WTC11 (cell line): ENCODE results near the gene NAA80. TPM values are rescaled to one million over a fixed set of nuclear protein-coding genes. Genes with fewer than 3 reads are reported as not detected.
A peak's percentile ranks its signal among the peaks of the same experiment; 100 is the strongest.

Source experiments
- ARID4B ChIP-seq: sonication (generic); formaldehyde crosslinking; IDR thresholded peaks from 2 replicates; pipeline ENCODE4 v1.8.0; 2023; ENCODE audit warnings: missing genetic modification reagents, mild to moderate bottlenecking, borderline replicate concordance
- CREB1 ChIP-seq: sonication (generic); formaldehyde crosslinking; IDR thresholded peaks from 2 replicates; pipeline ENCODE4 v1.8.0; 2023; ENCODE audit warnings: mild to moderate bottlenecking, missing genetic modification reagents
- EMX1 ChIP-seq: fragments of 250-450 bp; sonication (Bioruptor Pico); IDR thresholded peaks from 2 replicates; pipeline ENCODE4 v1.8.0; 2021; ENCODE audit warnings: mild to moderate bottlenecking
- ETV6 ChIP-seq: sonication (generic); formaldehyde crosslinking; IDR thresholded peaks from 2 replicates; pipeline ENCODE4 v1.8.1; 2022; ENCODE audit warnings: mild to moderate bottlenecking, missing genetic modification reagents
- FOXK1 ChIP-seq: sonication (generic); formaldehyde crosslinking; IDR thresholded peaks from 2 replicates; pipeline ENCODE4 v1.8.0; 2022; ENCODE audit warnings: mild to moderate bottlenecking, moderate library complexity, missing genetic modification reagents
- GRHL2 ChIP-seq: fragments of 250-450 bp; sonication (Bioruptor Pico); IDR thresholded peaks from 2 replicates; pipeline ENCODE4 v1.8.0; 2022; ENCODE audit warnings: mild to moderate bottlenecking, moderate library complexity; ENCODE audit not compliant: insufficient replicate concordance, severe bottlenecking
- GTF2I ChIP-seq: fragments of 250-450 bp; sonication (Bioruptor Pico); conservative IDR thresholded peaks from 2 replicates; pipeline ENCODE4 v1.4.0; 2021; ENCODE audit warnings: mild to moderate bottlenecking
- JAZF1 ChIP-seq: fragments of 250-450 bp; sonication (Bioruptor Pico); IDR thresholded peaks from 2 replicates; pipeline ENCODE4 v1.9.0; 2021; ENCODE audit warnings: moderate library complexity, mild to moderate bottlenecking, inconsistent platforms
- JUN ChIP-seq: sonication (generic); formaldehyde crosslinking; IDR thresholded peaks from 2 replicates; pipeline ENCODE4 v1.8.0; 2023; ENCODE audit warnings: mild to moderate bottlenecking, missing genetic modification reagents
- MXD4 ChIP-seq: fragments of 250-450 bp; sonication (Bioruptor Pico); IDR thresholded peaks from 2 replicates; pipeline ENCODE4 v1.8.0; 2021; ENCODE audit warnings: mild to moderate bottlenecking, moderate library complexity, borderline replicate concordance
- NFATC4 ChIP-seq: fragments of 250-450 bp; sonication (Bioruptor Pico); IDR thresholded peaks from 2 replicates; pipeline ENCODE4 v1.9.0; 2021; ENCODE audit warnings: mild to moderate bottlenecking
- NR2C2 ChIP-seq: sonication (generic); formaldehyde crosslinking; IDR thresholded peaks from 2 replicates; pipeline ENCODE4 v1.8.0; 2022; ENCODE audit warnings: mild to moderate bottlenecking, missing genetic modification reagents
- OVOL2 ChIP-seq: fragments of 250-450 bp; sonication (Bioruptor Pico); IDR thresholded peaks from 2 replicates; pipeline ENCODE4 v1.9.0; 2021; ENCODE audit warnings: mild to moderate bottlenecking, borderline replicate concordance
- PRRX2 ChIP-seq: fragments of 250-450 bp; sonication (Bioruptor Pico); IDR thresholded peaks from 2 replicates; pipeline ENCODE4 v1.8.0; 2021; ENCODE audit warnings: mild to moderate bottlenecking
- RELA ChIP-seq: sonication (generic); formaldehyde crosslinking; IDR thresholded peaks from 2 replicates; pipeline ENCODE4 v1.8.1; 2022; ENCODE audit warnings: missing genetic modification reagents, mild to moderate bottlenecking, borderline replicate concordance
- SOX15 ChIP-seq: fragments of 250-450 bp; sonication (Bioruptor Pico); IDR thresholded peaks from 2 replicates; pipeline ENCODE4 v1.9.0; 2021; ENCODE audit warnings: mild to moderate bottlenecking
- TEAD1 ChIP-seq: sonication (generic); formaldehyde crosslinking; IDR thresholded peaks from 2 replicates; pipeline ENCODE4 v1.8.0; 2022; ENCODE audit warnings: mild to moderate bottlenecking, missing genetic modification reagents
- TEAD4 ChIP-seq: sonication (generic); formaldehyde crosslinking; IDR thresholded peaks from 2 replicates; pipeline ENCODE4 v1.8.0; 2022; ENCODE audit warnings: mild to moderate bottlenecking, missing genetic modification reagents
- ZNF219 ChIP-seq: sonication (generic); formaldehyde crosslinking; IDR thresholded peaks from 2 replicates; pipeline ENCODE4 v1.8.0; 2023; ENCODE audit warnings: missing genetic modification reagents, mild to moderate bottlenecking, borderline replicate concordance
- ZNF281 ChIP-seq: sonication (generic); formaldehyde crosslinking; IDR thresholded peaks from 2 replicates; pipeline ENCODE4 v1.8.0; 2023; ENCODE audit warnings: mild to moderate bottlenecking, missing genetic modification reagents
- ZNF423 ChIP-seq: fragments of 250-450 bp; sonication (Bioruptor Pico); IDR thresholded peaks from 2 replicates; pipeline ENCODE4 v2.1.2; 2022; ENCODE audit warnings: mild to moderate bottlenecking, moderate library complexity
- total RNA-seq: library from RNA; stranded (reverse); gene quantifications from 3 replicates; pipeline ENCODE4 v1.2.3, GENCODE V29; 2021
- TF ChIP-seq, protein P1 (sequence below): sonication (generic); formaldehyde crosslinking; conservative IDR thresholded peaks from 2 replicates; pipeline ENCODE4 v1.8.1; 2022; ENCODE audit warnings: mild to moderate bottlenecking, missing genetic modification reagents
- TF ChIP-seq, protein P2 (sequence below): sonication (generic); formaldehyde crosslinking; IDR thresholded peaks from 2 replicates; pipeline ENCODE4 v1.8.1; 2023; ENCODE audit warnings: mild to moderate bottlenecking, missing genetic modification reagents, moderate library complexity
- TF ChIP-seq, protein P3 (sequence below): sonication (generic); formaldehyde crosslinking; IDR thresholded peaks from 2 replicates; pipeline ENCODE4 v1.8.0; 2022; ENCODE audit warnings: mild to moderate bottlenecking, missing genetic modification reagents
- TF ChIP-seq, protein P4 (sequence below): sonication (generic); formaldehyde crosslinking; IDR thresholded peaks from 2 replicates; pipeline ENCODE4 v1.8.0; 2022; ENCODE audit warnings: mild to moderate bottlenecking, missing genetic modification reagents
- TF ChIP-seq, protein P5 (sequence below): sonication (generic); formaldehyde crosslinking; IDR thresholded peaks from 2 replicates; pipeline ENCODE4 v1.8.1; 2022; ENCODE audit warnings: low read depth, missing genetic modification reagents, borderline replicate concordance

NAA80 gene
- total RNA-seq, 1 experiment from 2014 or later, result 17.3 TPM

DNA sequence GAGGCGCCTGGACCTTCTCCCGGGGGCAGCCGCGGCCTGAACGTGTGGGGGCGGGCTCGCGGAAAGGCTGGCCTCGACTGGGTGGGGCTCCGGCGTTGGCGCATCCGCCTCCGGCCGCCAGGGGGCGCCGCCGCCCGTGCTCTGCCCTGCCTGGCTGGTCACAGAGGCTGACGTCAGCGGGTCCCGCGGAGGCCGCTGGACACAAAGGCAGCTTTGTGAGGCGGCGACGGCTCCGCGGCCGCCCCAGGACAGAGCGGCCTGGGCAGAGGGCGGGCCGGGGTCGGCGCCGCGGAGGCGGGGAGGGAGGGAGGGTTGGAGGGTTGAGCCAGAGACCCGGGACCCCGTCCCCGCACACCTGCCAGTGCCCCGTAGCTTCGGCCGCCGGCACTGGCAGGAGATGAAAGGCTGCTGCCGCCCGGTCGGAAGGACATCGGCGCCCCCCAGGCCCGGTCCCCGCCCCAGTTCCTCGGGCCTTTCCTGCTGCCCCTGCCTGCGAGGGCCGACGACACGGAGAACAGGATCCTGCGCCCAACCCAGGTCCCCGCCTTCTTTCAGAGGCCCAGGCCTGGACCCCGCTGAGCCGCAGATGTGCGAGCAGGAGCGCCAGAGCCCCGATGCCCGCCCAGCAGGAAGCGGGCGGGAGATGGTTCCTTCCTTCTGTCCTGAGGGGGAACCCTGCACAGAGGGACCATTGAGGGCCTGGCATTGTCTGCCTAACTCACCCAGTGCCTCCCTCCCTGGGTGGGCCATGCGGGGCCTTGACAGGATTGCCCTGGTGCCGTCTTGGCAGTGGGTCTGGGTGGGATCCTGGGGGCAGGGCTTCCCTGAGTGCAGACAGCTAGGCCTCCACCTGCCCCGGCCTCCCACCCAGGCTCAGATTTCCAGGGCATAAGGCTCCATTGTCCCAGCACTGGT is 38.9 kb downstream of the NAA80 start (continued):
- 0 out of 2 replicates have a peak, but pooled peaks have one; percentile 25 for TF ChIP-seq ZNF423 (CRISPR knock-in tag)
- TF ChIP-seq ETV6 (CRISPR knock-in tag), result peak; percentile 60; the same call in 1 of the 2 replicates
- TF ChIP-seq ZNF281 (CRISPR knock-in tag), result no peak
- TF ChIP-seq, protein P1, sequence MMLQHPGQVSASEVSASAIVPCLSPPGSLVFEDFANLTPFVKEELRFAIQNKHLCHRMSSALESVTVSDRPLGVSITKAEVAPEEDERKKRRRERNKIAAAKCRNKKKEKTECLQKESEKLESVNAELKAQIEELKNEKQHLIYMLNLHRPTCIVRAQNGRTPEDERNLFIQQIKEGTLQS (CRISPR knock-in tag), result no peak
- TF ChIP-seq TEAD4 (CRISPR knock-in tag), result no peak
- no peak for TF ChIP-seq TEAD1
- TF ChIP-seq FOXK1 (CRISPR knock-in tag), result no peak; the same call in 1 of the 2 replicates
- peak; percentile 28; the same call in 1 of the 2 replicates for TF ChIP-seq OVOL2
- no peak for TF ChIP-seq SOX15
- TF ChIP-seq MXD4, result no peak
- no peak for TF ChIP-seq GRHL2 (CRISPR knock-in tag)
- no peak; the same call in 1 of the 2 replicates for TF ChIP-seq ZNF219 (CRISPR knock-in tag)
- TF ChIP-seq GTF2I (CRISPR knock-in tag), result no peak
- TF ChIP-seq, protein P2, sequence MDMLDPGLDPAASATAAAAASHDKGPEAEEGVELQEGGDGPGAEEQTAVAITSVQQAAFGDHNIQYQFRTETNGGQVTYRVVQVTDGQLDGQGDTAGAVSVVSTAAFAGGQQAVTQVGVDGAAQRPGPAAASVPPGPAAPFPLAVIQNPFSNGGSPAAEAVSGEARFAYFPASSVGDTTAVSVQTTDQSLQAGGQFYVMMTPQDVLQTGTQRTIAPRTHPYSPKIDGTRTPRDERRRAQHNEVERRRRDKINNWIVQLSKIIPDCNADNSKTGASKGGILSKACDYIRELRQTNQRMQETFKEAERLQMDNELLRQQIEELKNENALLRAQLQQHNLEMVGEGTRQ (CRISPR knock-in tag), result no peak
- TF ChIP-seq JUN (CRISPR knock-in tag), result no peak
- TF ChIP-seq RELA, result no peak
- TF ChIP-seq CREB1 (CRISPR knock-in tag), result no peak
- TF ChIP-seq, protein P3, sequence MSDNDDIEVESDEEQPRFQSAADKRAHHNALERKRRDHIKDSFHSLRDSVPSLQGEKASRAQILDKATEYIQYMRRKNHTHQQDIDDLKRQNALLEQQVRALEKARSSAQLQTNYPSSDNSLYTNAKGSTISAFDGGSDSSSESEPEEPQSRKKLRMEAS (CRISPR knock-in tag), result 0 out of 2 replicates have a peak, but pooled peaks have one; percentile 30
- no peak for TF ChIP-seq JAZF1 (CRISPR knock-in tag)
- no peak for TF ChIP-seq PRRX2 (CRISPR knock-in tag)
- TF ChIP-seq, protein P4, sequence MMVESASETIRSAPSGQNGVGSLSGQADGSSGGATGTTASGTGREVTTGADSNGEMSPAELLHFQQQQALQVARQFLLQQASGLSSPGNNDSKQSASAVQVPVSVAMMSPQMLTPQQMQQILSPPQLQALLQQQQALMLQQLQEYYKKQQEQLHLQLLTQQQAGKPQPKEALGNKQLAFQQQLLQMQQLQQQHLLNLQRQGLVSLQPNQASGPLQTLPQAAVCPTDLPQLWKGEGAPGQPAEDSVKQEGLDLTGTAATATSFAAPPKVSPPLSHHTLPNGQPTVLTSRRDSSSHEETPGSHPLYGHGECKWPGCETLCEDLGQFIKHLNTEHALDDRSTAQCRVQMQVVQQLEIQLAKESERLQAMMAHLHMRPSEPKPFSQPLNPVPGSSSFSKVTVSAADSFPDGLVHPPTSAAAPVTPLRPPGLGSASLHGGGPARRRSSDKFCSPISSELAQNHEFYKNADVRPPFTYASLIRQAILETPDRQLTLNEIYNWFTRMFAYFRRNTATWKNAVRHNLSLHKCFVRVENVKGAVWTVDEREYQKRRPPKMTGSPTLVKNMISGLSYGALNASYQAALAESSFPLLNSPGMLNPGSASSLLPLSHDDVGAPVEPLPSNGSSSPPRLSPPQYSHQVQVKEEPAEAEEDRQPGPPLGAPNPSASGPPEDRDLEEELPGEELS (CRISPR knock-in tag), result no peak; the same call in 1 of the 2 replicates
- TF ChIP-seq NFATC4 (CRISPR knock-in tag), result no peak
- TF ChIP-seq NR2C2, result no peak
- no peak; the same call in 1 of the 2 replicates for TF ChIP-seq ARID4B
- TF ChIP-seq, protein P5, sequence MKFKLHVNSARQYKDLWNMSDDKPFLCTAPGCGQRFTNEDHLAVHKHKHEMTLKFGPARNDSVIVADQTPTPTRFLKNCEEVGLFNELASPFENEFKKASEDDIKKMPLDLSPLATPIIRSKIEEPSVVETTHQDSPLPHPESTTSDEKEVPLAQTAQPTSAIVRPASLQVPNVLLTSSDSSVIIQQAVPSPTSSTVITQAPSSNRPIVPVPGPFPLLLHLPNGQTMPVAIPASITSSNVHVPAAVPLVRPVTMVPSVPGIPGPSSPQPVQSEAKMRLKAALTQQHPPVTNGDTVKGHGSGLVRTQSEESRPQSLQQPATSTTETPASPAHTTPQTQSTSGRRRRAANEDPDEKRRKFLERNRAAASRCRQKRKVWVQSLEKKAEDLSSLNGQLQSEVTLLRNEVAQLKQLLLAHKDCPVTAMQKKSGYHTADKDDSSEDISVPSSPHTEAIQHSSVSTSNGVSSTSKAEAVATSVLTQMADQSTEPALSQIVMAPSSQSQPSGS (CRISPR knock-in tag), result 0 out of 2 replicates have a peak, but pooled peaks have one; percentile 23
- TF ChIP-seq EMX1 (CRISPR knock-in tag), result peak; percentile 50; the same call in 1 of the 2 replicates
